ENCODE data around the gene CNTF.

CNTF gene

DNA sequence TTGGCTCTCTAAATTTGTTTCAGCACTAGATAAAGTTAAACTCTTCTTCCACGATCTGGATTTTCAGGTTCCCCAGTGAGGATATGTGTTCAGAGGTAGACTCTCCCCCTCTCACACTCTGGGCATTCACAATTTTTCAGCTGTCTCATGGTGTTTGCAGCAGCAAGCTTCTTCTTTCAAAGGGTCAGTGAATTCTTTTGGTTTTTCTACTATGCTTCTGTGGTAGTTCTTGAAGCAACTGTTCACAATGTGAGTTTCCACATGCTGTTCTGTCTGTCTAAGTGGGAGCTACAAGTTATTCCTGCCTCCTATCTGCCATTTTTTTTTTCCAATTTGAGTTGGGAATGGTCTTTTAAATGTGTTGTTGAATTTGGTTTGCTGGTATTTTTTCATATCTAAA, 25.4 kb downstream of the CNTF start:
- no peak for DNase-seq

DNA sequence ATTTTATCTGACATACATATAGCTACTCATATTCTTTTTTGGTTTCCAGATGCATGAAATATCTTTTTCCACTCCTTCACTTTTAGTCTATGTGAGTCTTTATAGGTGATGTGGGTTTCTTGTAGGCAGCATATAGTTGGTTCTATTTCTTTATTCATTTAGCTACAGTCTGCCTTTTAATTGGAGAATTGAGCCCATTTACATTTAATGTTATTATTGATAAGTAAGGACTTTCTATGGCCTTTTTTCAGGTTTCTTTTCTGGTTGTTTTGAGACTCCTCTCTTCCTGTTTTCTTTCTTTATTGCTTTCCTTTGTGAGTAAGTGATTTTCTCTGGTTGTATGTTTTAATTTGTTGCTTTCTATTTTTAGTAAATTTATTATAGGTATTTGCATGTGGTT, 27.2 kb downstream of the CNTF start:
- no peak for DNase-seq

DNA sequence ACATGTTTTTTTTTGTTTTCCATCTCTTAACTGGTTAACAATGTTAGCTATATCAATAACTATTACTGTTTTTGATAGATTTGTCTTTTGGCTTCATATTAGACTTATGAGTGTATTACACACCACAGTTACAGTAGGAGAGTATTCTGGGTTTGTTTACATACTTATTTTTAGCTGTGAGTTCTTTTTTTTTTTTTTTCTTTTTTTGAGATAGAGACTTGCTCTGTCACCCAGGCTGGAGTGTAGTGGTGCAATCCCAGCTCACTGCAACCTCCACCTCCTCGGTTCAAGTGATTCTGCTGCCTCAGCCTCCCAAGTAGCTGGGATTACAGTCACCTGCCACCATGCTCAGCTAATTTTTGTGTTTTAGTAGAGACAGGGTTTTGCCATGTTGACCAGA, 28.0 kb downstream of the CNTF start:
- no peak for DNase-seq

DNA sequence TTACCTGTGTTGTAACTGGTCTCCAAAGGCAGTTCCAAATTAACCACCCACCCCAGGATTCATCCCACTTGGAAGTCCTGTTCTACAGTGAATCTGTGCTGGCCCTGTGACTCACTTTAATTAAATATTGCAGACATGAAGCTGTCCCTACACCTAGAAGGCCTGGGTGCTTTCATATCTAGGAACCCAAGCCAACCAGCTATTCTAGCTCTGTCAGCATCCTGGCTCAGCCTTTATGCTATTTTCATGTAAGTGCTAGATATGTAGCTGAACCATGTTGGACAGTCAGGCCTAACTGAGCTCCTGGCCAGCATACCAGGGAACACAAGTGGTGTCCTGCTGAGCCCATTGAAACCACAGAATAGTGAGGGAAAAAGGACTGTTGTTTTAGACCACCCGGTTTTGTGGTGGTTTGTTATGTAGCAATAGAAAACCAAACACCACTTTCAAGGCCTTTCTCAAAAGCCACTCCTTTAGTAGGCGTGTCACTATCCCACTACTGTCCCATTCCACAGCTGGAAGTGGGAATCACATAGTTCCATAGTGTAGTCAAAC, 30.3 kb downstream of the CNTF start:
- no peak for DNase-seq

DNA sequence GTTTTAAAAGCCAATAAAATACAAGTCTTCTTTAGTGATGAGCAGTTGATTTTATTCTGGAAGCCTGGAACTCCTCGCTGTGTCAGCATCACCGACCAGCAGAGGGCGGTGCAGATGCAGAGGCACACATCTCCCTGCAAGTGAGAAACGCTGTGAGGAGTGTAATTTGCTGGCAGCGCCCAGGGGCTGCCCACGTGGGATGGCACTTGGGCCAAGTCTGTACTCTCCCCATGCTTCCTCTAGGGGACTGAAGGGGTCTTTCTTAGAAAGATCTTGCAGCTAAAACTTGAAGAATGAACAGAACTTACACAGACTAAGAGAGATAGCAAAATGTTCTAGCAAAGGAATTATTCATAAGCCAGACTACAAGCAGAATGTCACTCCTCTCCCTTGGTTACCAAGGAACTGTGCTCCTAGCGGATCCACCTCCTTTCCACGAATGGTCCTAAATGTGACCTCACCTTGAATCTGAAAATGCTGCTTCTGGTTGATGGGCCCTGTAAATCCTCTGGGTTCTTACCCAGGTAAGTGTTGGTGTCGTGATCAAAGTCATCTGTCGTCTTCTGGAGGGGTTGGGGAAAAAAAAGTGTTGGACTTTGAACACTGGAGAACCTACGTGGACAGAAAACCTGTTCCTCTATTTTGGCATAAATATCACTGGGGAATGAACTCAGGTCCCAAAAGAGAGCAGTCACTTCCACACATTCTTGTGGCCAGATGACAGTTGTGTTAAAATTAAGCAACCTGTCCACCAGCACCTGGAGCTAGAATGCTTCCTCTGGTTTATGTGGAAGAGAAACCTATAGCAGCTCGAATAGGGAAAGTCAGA, 31.8 kb downstream of the CNTF start:
- DNase-seq = peak; percentile 2

DNA sequence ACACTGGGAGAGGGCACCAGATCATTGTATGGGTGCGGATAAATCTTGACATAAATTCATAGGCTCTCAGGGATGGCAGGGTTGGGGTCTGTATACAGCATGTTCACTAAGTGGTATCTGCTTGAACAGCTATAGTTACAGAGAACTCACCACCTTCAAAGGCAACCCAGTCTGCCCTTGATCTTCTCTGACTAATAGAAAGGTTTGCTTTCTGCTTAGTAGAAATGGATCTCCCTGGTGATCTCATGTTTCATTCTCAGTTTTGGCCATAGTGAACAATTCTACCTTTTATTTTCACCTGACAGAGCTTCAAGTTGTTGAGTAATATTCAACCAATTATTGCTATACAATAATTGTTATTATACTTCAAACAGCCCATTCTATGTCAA, 32.4 kb downstream of the CNTF start:
- DNase-seq = no peak

DNA sequence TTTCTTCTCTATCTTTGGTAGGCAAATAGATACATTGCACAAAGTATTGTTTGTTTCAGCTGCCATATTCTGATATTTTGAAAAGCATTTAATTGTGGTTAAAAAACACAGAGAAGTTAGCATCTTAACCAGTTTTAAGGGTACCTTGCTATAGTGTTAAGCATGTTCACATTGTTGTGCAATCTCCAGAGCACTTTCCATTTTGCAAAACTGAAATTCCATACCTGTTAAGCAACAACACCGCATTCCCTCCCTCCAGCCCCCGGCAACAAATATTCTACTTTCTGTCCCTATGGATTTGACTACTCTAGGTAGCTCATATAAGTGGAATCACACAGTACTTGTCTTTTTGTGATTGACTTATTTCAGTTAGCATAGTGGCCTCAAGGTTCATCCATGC, 33.9 kb downstream of the CNTF start:
- DNase-seq = no peak

DNA sequence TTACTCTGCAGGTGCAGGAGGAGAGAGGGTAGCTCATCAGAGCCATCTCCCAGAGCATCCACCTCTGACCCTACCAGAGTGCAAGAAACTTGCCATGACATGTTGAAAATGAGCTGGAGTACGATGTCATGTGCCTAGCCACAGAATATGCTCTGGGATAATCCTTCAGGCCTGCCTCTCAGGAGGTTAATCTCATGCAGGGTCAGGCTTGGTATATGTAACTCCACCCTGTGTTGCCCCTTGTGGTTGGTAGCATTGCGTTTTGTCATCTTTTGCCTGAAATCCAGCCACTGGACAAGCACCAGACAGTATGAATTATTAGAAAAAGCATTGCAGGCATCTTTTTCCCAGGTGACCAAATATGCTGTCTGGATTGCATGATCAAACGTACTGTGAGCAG, 36.2 kb downstream of the CNTF start:
- no peak for DNase-seq

DNA sequence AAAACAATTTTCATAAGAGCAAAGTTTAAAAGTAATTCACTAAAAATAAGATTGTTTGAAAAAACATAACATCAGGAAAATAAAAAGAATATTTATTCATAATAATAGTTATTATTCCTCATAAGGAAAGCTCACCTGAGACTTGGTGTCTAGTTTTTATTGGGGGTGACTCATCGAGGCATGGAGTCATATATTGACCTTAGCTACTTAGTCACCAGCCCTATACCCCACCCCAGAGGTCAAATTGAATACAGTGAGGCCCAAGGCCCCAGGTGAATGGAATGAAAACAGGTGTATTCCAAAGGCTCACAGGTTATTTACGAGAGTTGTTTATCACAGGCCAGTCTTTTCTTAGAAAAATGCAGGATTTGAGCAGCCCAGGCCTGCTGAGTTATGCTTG, 36.9 kb downstream of the CNTF start:
- DNase-seq = no peak

DNA sequence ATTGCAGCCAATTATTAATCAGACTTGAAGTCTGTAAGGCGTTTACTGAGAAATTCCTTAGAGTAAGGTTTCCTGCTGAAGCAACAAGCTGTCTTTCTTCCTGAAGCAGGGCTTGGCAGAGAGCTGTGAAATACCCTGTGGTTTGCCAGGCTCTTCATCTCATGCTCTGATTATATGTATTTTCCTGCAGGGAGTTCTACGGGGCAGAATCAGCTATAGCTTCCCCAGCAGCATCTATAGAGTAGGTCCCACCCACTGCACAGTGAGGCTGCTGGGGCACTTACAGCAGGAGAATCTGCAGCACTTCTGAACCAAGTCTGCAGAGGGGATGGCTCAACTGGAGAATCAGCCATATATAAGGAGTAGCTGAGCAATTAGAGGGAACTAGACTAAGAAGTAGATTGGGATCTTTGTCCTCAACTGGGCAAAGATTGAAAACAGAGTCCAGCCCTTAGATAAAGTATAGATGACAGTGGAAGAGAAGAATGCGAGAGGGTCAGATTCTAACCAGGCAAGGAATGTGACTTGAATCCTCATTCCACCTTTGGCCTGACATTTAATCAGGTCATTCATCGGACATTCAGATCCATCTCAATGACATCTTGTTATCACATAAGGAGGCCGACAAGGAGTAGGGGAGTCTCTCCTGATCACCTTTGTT, 37.6 kb downstream of the CNTF start:
- DNase-seq = no peak

DNA sequence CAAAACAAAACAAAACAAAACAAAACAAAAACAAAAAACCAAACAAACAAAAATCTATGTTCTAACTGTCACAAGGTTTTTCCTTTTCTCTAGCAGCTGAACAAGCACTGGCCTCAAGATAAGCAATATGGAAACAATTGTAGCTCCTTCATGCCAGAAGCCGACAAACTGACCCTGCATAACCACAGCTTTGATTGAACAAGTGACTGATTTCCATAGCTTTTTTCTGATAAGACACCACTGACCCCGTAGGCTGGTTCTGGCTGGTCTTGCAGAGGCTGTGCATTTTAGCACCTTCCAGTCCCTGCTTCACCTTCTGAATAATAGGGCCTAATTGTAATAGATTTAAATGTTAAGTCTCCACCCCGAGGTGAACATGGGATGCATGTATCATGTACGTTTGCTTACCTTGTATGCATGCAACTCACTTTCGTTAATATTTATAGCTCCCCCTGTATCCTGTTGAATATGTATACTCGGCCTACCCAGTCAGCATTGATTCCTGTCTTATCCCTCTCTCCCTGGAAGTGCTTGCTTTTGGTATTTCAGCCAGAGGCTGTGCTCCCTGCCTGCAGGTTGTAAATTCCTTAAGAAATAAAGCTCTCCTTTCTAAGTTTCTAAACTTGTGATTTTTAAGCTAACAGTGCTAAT, 49.6 kb downstream of the CNTF start:
- DNase-seq = no peak

DNA sequence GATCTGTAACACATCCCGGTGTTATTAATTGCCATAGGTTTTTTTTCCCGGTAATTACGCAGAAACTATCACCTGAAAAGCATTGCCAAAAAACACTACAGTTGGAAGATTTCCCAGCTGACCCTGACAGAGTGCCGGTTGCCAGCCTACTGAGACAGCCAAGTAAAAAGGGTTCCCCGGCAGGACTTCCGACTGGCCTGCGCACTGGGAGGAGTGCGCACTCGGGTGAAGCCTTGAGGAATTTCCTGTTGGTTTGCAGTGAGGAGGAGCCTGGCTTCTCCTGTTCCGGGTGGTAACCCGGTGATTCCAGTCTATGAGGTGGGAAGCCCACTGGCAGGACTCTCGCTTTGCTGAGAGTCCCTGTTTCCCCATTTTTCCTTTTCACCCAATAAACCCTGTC, 52.1 kb downstream of the CNTF start:
- no peak for DNase-seq
